ENCODE measurements around the gene SPR. TPM values are rescaled to one million over a fixed set of nuclear protein-coding genes. Genes with fewer than 3 reads are reported as not detected.

SPR gene
- total and polyA plus RNA-seq, 3 donors from 2014 or later = 15.7 to 27.6 (median 21.7) TPM

DNA sequence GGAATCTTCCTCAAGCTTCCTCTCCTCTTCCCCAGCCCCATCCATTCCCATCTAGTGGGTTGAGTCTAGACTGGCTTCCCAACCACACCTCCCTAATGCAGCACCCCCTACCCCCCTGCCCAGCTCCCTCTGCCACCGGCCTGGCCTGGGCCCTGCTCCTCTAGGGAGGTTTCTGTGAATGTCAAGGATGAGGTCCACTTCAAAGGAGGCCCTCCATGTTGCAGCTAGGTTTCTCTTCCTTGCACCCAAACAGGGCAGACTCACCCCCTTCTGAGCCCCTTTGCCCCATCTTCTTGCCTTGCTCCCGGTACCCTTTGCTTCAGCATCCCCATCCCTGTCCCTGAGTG lies 48.4 kb downstream of the SPR start:
- Histone ChIP-seq H3K27ac (no peak overlapping the region), H3K4me1 (peaks cover 2% of the 10 kb centered on the region), H3K27me3 (no peaks in the 10 kb centered on the region), H3K9me3 (no peaks in the 10 kb centered on the region), H3K4me3 (no peak overlapping the region), H3K36me3 (ENCODE audit: low read depth, missing control alignments) (no peaks in the 10 kb centered on the region)
- TF ChIP-seq, protein P1, sequence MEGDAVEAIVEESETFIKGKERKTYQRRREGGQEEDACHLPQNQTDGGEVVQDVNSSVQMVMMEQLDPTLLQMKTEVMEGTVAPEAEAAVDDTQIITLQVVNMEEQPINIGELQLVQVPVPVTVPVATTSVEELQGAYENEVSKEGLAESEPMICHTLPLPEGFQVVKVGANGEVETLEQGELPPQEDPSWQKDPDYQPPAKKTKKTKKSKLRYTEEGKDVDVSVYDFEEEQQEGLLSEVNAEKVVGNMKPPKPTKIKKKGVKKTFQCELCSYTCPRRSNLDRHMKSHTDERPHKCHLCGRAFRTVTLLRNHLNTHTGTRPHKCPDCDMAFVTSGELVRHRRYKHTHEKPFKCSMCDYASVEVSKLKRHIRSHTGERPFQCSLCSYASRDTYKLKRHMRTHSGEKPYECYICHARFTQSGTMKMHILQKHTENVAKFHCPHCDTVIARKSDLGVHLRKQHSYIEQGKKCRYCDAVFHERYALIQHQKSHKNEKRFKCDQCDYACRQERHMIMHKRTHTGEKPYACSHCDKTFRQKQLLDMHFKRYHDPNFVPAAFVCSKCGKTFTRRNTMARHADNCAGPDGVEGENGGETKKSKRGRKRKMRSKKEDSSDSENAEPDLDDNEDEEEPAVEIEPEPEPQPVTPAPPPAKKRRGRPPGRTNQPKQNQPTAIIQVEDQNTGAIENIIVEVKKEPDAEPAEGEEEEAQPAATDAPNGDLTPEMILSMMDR (IDR thresholded peaks at IDR 0.05) = no peak
- no peak for TF ChIP-seq POLR2A (IDR thresholded peaks at IDR 0.05)
- intact Hi-C loops (cut with DNase I; ENCODE audit: low total_unique reads) = no loop called here
- 73 to 88% methylated on average over 2 of the region's 2 CpGs for WGBS, 2 donors
- no peak for DNase-seq

DNA sequence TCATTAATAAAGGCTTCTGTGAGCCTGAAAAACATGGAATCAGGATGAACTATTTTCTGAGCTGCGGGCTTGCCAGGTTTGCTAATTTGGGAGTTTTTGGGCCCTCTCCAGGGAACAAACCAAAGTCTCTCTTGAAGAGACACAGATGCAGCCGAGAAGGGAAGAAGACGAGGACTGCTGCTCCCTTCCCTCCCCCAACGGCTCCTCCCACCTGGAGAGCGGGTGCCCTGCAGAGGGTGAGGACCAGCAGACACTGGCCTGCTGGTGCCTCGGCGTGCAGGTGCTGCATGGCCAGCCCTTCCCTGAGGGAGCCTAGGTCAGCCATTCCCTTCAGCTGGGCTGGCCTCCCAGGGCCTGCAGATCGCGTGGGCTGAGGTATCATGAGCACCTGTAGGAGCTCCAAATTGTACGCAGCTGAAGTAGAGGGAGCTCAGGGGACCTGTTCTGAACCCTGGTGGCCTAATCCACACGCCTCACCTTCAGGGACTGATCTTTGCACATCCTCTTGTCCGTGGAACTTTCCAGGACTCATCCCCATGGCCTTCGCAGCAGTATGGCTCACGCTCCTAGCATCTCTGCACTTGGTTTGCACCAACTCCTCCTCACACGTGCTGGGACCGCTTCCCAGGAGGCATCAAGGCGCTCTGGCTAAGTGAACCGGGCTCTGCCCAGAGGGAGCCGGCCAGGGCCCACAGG lies 49.6 kb downstream of the SPR start:
- H3K27me3 ChIP-seq = no peaks in the 10 kb centered on the region
- no peak overlapping the region for H3K27ac ChIP-seq
- intact Hi-C loops (cut with DNase I; ENCODE audit: low total_unique reads) = no loop called here
- no peak overlapping the region for H3K4me3 ChIP-seq
- DNase-seq = no peak
- TF ChIP-seq POLR2A (IDR thresholded peaks at IDR 0.05) = no peak
- TF ChIP-seq, protein P1 (IDR thresholded peaks at IDR 0.05) = no peak
- H3K9me3 ChIP-seq = no peaks in the 10 kb centered on the region
- H3K36me3 ChIP-seq (ENCODE audit: low read depth, missing control alignments) = no peaks in the 10 kb centered on the region
- peaks cover 3% of the 10 kb centered on the region for H3K4me1 ChIP-seq
- WGBS, 2 donors = 70 to 71% methylated on average over 16 to 19 of the region's 19 CpGs

GRCh38 chr2:72937356-72937669 lies 50.1 kb downstream of the SPR start:
- TF ChIP-seq, protein P1 (IDR thresholded peaks at IDR 0.05) = no peak
- TF ChIP-seq POLR2A (IDR thresholded peaks at IDR 0.05) = no peak
- intact Hi-C loops (cut with DNase I; ENCODE audit: low total_unique reads) = no loop called here
- Histone ChIP-seq H3K36me3 (ENCODE audit: low read depth, missing control alignments) (no peaks in the 10 kb centered on the region), H3K27ac (no peak overlapping the region), H3K4me1 (peaks cover 3% of the 10 kb centered on the region), H3K9me3 (no peaks in the 10 kb centered on the region), H3K4me3 (no peak overlapping the region), H3K27me3 (no peaks in the 10 kb centered on the region)
- WGBS, 2 donors = 83 to 84% methylated on average over 14 to 15 of the region's 15 CpGs
- no peak for DNase-seq

- Histone ChIP-seq H3K36me3 (ENCODE audit: low read depth, missing control alignments) (no peaks in the 10 kb centered on the region), H3K9me3 (no peaks in the 10 kb centered on the region), H3K4me1 (peaks cover 3% of the 10 kb centered on the region), H3K27ac (no peak overlapping the region), H3K27me3 (no peaks in the 10 kb centered on the region), H3K4me3 (no peak overlapping the region)
- WGBS, 2 donors = 76 to 79% methylated on average over 4 to 5 of the region's 5 CpGs
- TF ChIP-seq POLR2A (IDR thresholded peaks at IDR 0.05) = no peak
- TF ChIP-seq, protein P1 (IDR thresholded peaks at IDR 0.05) = no peak
- intact Hi-C loops (cut with DNase I; ENCODE audit: low total_unique reads) = no loop called here
- no peak for DNase-seq
Measured at GRCh38 chr2:72938455-72938854, 51.2 kb downstream of the SPR start.

GRCh38 chr2:72940361-72940760 lies 53.2 kb downstream of the SPR start:
- Histone ChIP-seq H3K27ac (no peak overlapping the region), H3K4me3 (no peak overlapping the region), H3K36me3 (ENCODE audit: low read depth, missing control alignments) (no peaks in the 10 kb centered on the region), H3K9me3 (no peaks in the 10 kb centered on the region), H3K27me3 (no peaks in the 10 kb centered on the region), H3K4me1 (peaks cover 3% of the 10 kb centered on the region)
- 84 to 86% methylated on average over 6 of the region's 6 CpGs for WGBS, 2 donors
- intact Hi-C loops (cut with DNase I; ENCODE audit: low total_unique reads) = no loop called here
- DNase-seq = no peak
- TF ChIP-seq, protein P1 (IDR thresholded peaks at IDR 0.05) = no peak
- no peak for TF ChIP-seq POLR2A (IDR thresholded peaks at IDR 0.05)

Measured in testis (tissue), 3 donors.